ENCODE results near the gene ANKRD65.
"Not testable (repeated sequence)": the region's sequence is repeated elsewhere in the genome, so short reads cannot be mapped to it uniquely, and the experiment has no call there.

DNA sequence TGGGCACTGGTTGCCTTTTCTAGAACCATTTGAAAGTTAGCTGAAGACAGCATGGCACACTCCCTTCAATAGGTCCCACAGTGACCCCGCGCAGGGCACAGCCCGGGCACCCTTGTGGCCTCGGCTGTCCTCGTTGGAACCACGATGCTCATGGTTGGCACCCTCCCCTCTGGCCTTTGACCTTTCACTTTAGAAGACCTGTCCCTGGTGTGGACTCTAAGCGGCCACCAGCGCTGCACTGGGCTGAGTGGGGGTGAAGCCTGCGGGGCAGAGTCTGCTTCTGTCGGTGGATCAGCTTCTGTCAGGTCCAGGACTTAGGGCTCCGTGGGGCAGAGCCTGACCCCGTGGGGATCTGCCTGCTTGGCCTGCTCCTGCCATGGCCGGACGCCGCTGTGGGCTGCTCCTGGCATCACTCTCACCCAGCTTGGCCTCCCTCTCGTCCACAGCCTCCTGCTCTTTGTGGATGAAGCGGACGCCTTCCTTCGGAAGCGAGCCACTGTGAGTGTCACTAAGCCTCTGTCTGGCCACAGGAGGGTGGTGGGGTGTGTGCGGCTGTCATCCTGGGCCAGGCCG lies 35.7 kb upstream of the ANKRD65 start:
- TF ChIP-seq, protein P1, sequence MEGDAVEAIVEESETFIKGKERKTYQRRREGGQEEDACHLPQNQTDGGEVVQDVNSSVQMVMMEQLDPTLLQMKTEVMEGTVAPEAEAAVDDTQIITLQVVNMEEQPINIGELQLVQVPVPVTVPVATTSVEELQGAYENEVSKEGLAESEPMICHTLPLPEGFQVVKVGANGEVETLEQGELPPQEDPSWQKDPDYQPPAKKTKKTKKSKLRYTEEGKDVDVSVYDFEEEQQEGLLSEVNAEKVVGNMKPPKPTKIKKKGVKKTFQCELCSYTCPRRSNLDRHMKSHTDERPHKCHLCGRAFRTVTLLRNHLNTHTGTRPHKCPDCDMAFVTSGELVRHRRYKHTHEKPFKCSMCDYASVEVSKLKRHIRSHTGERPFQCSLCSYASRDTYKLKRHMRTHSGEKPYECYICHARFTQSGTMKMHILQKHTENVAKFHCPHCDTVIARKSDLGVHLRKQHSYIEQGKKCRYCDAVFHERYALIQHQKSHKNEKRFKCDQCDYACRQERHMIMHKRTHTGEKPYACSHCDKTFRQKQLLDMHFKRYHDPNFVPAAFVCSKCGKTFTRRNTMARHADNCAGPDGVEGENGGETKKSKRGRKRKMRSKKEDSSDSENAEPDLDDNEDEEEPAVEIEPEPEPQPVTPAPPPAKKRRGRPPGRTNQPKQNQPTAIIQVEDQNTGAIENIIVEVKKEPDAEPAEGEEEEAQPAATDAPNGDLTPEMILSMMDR (IDR thresholded peaks at IDR 0.05; ENCODE audit: insufficient read depth, low read length) = not testable (repeated sequence)
- not testable (repeated sequence) for TF ChIP-seq POLR2AphosphoS5, GABPA (IDR thresholded peaks at IDR 0.05; ENCODE audit: low read depth)
